ENCODE data around the gene OSGIN1.

The OSGIN1 gene

GRCh38 chr16:84003038-84003437, 50.0 kb downstream of the OSGIN1 start:
- no peak for DNase-seq (ENCODE audit: low read depth, low spot score)

GRCh38 chr16:84004442-84004841, 51.4 kb downstream of the OSGIN1 start:
- DNase-seq (ENCODE audit: low read depth, low spot score), result no peak

DNA sequence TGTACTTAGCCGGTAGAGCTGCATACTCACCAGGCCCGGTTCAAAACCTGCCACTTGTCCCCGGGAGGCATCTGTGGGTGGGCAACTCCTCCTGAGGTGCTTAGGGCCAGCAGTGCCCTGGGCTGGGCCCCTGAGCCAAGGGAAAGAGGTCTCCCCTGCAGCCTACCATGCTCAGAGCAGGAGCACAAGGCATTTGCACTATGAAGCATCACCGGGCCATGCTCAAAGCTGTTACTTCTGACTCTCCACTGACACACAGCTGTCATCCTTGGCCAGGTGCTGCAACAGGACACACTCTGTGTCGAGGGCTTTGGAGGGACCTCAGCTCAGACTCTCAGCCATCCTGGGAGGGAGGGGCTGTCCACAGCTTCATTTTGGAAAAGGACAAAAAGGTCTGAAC, 52.4 kb downstream of the OSGIN1 start:
- DNase-seq (ENCODE audit: low read depth, low spot score), result no peak

DNA sequence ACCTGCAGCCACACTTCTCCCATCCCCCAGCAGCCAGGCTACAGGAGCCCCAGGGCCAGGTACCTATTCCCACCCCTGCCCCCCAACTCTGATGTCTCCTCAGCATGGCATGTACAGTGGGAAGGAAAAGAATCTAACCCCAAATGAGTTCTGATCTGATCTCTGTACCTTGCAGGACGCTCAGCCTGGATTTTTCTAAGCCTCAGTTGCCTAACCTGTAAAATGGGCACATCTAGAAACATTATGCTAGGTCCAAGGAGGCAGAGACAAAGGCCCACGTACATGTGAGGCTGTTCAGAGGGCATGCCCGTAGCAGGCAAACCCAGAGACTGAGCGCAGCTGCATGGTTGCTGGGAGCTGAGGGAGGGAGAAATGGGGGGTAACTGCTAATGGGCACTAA, 54.5 kb downstream of the OSGIN1 start:
- no peak for DNase-seq (ENCODE audit: low read depth, low spot score)

GRCh38 chr16:84007965-84008364, 54.9 kb downstream of the OSGIN1 start:
- no peak for DNase-seq (ENCODE audit: low read depth, low spot score)

DNA sequence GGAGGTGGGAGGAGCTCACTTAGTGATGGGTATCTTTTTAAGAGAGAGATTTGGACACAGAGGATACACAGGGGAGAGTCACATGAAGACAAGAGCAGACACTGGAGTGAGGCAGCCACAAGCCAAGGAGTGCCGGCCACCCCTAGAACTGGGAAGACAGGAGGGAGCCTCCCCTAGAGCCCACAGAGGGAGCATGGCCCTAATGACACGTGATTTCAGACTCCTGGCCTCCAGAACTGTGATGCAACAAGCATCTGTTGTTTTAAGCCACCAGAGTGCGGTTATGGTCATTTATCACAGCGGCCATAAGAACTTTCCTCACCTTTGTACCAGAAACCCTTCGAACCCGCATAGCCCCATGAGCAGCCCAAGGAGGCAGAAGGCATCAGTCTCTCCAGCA, 56.2 kb downstream of the OSGIN1 start:
- no peak for DNase-seq (ENCODE audit: low read depth, low spot score)

- DNase-seq (ENCODE audit: low read depth, low spot score), result peak; percentile 87
These were observed 60.9 kb downstream of the OSGIN1 start for GRCh38 chr16:84013787-84014569.

- DNase-seq (ENCODE audit: low read depth, low spot score), result no peak
These were observed 61.7 kb downstream of the OSGIN1 start for GRCh38 chr16:84014570-84015327.

- DNase-seq (ENCODE audit: low read depth, low spot score), result no peak
These were observed 62.4 kb downstream of the OSGIN1 start for GRCh38 chr16:84015399-84015798.
